ENCODE data around the gene SLC46A3.
"Not testable (repeated sequence)": the region's sequence is repeated elsewhere in the genome, so short reads cannot be mapped to it uniquely, and the experiment has no call there.

SLC46A3 gene

DNA sequence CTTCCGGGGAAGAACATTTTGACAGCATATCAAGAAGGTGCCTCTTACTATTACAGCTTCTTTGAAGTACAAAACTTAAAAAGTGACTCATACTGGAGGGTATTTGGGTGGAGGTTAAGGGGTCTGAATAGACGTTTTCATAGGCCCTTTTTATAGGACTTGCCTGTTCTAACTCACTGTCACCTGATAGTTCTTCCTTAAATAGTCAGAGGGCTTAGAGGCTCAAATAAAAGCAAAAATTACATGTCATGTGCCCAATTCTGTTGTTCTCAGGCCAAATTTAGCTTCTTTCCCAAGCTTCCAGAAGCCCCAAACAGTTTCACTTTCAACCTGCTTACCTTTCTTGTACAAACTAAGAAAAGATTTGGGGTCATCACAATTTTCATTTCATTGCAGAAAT, 16.1 kb upstream of the SLC46A3 start:
- DNase-seq (ENCODE audit: low read depth in 2 of 2, low spot score in 1 of 2): no peak

DNA sequence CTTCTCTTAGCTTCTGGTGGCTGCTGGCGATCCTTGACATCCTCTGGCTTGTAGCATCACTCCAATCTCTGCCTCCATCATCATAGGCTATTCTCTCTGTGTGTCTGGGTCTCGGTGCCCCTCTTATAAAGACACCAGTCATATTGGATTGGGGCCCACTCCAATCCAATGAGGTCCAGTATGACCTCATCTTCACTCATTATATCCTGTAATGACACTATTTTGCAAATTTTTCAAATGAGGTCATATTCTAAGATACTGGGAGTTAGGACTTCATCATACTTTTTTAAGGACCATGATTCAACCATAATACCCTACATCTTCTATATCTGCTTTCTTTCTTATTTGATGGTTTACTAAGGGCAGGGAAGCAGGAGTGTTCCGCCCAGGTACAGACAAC, 12.0 kb upstream of the SLC46A3 start:
- DNase-seq (ENCODE audit: low read depth in 2 of 2, low spot score in 1 of 2): no peak

DNA sequence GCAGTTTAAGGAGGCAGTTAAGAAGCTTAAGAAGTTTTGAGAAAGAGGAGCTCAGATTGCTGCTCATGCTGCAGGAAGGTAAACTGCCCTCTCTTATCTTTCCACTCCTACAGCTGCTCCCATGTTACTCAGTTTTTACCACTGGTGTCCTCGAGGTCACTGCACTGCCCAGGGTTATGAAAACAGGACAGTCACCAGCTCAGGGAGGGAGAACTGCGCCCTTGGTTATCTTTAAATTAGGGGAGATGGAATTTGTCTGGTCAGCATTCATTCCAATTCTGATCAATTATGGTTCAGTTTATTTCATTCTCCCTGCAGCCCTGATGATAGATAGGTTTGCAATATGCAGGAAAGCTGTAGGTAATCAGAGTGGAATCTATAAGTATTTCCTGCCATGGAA, 10.8 kb upstream of the SLC46A3 start:
- no peak for DNase-seq (ENCODE audit: low read depth in 2 of 2, low spot score in 1 of 2)

DNA sequence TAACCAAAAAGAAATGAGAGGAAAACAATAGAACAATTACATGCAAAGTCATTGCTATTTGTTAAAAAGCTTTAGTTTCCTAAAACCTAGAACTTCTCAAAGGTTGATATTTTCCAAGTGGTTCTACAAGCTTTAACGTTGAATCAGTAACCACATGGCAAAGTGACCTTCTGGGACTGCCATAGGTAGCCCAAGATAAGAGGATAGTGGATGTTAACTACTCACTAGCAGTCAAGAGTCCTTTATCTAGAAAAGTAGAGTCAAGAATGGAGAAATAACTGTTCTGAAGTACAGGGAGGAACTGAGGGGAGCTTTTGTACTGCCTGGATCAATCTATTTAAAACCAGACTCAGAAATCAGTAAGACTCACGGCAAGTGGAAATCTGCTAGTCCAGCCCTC, 9.9 kb upstream of the SLC46A3 start:
- no peak for DNase-seq (ENCODE audit: low read depth in 2 of 2, low spot score in 1 of 2)

DNA sequence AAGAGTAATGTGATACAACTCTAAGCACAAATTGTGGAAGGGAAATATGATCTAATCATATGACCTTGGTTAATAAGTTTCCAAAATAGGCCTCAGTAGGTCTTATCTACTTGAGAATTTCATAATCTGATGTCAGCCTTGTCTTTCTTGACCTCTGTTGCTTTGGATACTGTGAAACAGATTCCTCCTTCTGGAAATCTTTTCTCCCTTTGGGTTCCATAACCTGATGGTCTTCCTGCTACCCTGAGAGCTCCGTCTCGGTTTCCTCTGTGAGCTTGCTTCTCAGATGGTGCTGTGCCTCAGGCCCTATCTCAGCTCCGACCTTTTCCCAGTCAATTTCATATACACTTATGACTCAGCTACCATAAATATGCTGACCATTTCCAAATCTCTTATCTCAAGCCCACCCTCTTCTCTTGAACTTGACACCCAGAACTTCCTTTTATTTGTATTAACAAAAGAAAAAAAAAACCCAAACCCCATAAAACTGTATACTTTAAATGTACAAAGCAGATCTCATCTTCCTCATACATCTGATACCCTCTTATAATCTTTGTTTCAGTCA, 6.4 kb upstream of the SLC46A3 start:
- DNase-seq (ENCODE audit: low read depth in 2 of 2, low spot score in 1 of 2): no peak

DNA sequence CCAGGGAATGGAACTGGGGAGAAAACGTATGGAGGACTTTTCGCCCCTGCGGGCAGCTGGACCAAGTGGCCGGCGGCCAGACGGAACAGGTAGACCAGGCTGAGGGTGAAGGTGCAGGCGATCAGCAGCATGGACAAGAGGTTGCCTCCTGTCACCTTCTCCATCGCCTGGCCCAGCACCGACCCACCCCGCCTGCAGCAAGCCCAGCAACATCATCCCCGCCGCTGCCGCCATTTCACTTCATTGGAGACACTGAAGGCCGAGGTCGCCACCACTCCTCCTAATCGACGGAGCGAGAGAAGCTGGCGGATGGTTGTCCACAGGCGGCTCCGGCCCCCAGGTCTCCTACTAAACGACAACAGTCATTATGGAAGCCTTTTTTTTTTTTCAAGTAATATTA, 5.0 kb upstream of the SLC46A3 start:
- DNase-seq (ENCODE audit: low read depth in 2 of 2, low spot score in 1 of 2): no peak

DNA sequence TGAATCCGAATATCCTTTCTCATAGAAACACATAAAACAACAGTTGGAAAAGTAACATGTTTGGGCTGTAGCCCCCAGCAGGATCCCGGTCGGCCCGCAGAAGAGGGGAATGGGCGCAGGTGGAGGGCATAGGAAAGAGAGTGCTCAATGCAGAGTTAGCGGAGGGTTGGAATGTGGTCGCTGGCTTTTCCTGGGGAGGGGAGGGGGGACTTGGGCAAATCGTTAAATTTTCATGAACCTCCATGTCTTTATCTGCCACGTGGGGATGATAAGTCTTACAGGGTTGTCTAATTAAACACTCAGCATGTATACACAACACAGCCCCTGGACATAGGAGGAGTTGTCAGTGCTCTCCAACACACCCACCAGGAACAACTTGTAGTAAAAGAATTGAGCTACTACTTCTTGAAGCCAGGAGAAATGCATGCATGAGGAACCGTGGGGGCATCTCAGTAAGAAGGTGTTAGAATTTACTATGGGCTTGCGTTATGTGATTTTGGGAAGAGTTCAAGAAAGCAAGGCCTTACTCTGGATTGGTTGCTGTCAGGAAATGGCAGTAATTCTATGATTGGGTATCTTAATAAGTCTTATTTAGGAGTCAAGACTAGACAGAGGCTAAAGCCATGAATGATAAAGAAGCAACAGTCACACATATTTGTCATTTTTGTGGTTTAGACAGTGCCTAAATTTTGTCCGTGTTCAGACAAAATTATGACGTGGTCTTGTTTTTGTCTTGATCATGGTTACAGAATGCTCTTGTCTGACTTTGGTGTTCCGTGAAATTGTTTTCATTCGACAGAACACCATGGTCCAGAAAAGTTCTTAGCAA, 671 bp upstream of the SLC46A3 start:
- no peak for DNase-seq (ENCODE audit: low read depth in 2 of 2, low spot score in 1 of 2)

DNA sequence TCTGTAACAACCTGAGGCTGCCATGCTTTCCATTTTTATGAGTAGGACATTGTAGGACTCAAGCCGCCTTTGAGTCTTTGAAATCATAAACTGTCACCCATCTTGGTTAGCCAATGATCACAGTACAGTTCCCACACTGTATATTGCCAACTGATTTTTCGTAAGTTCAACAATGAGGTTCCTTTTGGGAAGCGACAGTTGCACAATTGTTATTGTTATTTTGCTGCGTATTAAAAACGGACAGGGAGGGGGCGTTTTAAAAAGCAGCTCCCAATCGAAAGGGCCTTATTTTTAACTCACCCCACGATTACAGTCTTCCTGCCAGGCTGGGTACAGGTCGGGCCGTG, 601 bp downstream of the SLC46A3 start:
- DNase-seq (ENCODE audit: low read depth in 2 of 2, low spot score in 1 of 2): no peak

DNA sequence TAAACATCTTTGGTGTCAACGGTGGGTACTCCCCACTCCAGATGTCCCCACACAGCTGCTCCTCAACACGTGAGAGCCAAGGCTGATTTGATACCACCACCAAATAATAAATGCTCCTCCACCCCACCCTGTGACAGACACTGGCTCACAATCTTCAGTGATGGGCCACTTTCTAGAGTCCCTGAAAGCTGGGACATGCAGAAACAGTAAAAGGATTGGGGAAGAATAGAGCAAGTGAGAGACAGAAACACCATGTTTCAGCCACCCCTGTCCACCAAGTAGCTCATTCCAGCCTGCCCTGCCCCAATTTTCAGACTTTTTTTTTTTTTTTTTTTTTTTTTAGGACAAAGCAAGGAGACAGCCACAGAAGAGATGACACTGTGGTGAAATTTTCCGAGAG, 1.6 kb downstream of the SLC46A3 start:
- no peak for DNase-seq (ENCODE audit: low read depth in 2 of 2, low spot score in 1 of 2)

DNA sequence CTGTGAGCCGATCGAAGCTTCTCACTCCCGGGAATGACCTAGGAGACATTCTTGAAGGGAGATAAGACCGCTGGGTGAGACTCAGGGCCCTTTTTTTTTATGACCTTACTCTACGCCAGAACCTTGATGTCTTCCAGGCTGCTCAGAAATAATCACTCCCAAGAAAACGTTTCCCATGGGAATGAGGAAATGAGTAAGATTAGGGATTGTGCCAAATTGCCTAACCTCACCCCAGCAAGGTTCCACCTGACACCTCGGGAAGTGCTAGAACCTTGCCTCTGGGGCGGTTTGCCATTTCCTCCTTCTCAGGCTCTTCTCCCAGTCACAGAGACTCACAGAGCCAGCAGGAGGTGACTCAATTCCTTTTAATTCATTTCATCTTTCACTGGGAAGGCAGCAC, 2.3 kb downstream of the SLC46A3 start:
- DNase-seq (ENCODE audit: low read depth in 2 of 2, low spot score in 1 of 2): no peak

DNA sequence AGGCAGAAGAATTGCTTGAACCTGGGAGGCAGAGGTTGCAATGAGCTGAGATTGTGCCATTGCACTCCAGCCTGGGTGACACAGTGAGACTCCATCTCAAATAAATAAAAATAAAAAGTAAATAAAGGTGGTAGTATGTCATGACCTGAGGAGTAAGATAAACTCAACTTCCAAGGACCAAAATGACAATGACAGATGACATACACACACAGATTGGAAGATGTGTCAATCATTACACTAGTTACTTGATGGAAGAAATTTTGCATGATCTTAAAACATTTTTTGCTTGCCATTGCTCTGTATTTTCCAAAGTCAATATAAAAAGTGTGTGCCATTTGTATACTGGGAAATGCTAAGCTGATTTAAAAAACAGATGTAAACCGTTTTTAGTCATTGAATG, 4.1 kb downstream of the SLC46A3 start:
- no peak for DNase-seq (ENCODE audit: low read depth in 2 of 2, low spot score in 1 of 2)

DNA sequence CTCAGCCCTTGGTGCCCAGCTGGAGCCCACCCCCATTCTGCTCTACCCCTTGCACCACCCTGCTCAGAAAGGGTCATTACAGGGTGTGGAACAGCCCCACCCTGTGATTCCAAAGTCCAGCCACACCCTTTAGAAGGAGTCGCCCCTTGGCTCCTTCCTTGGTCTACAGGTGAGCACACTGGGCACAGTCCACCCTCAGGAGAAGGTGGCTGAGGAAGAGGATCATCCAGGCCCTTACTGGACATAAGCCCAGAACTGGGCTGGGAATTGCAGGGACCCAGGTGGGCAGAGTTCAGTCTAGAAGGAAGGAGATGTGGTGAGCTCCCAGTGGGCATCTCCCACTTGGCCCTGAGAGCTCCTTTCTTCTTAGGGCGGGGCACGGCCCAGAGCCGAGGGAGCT, 8.6 kb downstream of the SLC46A3 start:
- no peak for DNase-seq (ENCODE audit: low read depth in 2 of 2, low spot score in 1 of 2)

DNA sequence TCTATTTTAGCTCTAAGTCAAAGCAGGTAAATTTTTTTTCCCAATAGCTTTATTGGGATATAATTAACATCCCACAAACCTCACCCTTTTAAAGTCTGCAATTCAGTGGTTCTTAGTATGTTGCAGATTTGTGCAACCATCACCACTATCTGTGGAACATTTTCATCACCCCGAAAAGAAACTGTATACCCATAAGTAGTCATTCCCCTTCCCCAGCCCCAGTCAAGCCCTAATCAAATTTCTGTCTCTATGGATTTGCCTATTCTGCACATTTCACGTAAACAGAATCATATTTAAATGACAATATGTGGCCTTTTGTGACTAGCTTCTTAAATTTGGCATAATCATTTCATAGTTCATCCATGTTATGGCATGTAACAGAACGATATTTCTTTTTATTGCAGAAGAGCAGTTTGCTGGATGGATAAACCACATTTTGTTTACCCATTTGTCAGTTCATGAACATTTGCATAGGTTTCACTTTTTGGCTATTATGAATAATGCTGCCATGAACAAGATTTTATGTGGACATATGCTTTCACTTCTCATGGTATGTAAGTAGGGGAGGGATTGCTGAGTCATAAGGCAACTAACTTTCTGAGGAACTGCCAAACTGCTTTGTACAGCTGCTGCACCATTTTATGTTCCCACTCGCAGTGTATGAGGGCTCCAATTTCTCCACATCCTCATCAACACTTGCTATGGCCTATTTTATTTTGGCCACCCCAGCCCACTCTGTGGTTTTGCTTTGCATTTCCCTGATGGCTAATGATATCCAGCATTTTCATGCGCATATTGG, 10.9 kb downstream of the SLC46A3 start:
- no peak for DNase-seq (ENCODE audit: low read depth in 2 of 2, low spot score in 1 of 2)

DNA sequence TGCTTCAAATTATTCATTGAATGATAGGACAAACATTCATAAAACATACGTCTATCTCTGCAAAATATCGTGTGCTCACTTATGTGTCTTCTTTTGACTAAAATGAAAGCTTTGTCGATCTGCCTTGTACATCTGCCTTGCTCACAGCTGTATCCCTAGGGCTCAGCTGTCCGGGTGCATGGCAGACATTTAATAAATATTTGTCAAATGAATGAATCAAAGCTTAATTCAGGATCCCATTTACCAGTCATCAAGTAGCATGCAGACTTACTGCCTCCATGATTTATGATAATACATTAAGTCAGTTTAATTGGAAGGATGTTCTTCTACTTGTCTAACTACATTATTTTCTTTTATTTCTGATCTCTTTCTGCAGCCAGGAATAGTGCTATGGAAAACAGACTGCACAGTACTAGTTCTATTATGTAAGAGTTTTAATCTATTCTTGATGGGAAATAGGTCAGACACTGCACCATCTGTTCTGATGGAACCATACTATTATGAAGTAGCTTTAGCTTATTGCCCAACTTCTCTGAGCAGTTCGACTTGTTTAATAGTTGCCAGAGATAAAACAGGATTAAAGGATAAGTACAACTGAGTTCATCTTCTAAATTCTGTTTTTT, 13.2 kb downstream of the SLC46A3 start:
- DNase-seq (ENCODE audit: low read depth in 2 of 2, low spot score in 1 of 2): no peak

DNA sequence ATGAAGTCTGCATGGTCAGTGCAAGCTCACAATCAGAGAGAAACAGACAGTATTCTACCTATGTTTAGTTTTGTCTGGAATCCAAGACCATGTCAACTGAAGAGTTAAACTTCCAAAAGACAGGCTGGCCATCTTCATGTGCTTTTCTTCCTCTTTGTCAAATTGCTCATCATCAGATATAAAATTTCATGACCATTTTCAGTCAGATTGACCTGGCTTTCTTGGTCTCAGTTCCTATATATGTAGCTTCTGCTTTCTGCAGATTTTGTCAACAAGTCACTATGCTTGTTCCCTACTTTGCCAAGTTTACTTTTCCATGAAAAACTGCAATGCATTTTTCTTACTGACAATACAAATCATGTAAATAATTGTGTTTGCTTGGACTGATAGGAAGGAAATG, 13.9 kb downstream of the SLC46A3 start:
- DNase-seq (ENCODE audit: low read depth in 2 of 2, low spot score in 1 of 2): no peak

DNA sequence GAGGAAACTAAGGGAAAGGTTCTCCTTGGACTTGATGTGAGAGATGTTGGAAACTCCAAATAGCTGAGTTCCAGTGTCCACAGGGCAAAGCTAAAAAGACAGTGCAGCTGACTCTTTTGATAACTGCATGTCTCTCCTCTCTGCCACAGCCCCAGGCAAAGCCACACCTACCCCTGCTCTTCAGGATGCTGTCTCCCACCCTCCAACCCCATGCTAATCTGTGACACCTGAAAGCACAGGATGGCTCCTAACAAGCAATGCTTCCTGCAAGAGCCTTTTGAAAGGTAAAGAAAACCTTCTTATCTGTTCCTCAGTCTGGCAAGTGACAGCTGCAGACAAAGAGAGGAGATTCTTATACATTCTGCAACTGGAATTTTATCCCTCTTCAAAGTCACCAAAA, 14.5 kb downstream of the SLC46A3 start:
- DNase-seq (ENCODE audit: low read depth in 2 of 2, low spot score in 1 of 2): no peak

DNA sequence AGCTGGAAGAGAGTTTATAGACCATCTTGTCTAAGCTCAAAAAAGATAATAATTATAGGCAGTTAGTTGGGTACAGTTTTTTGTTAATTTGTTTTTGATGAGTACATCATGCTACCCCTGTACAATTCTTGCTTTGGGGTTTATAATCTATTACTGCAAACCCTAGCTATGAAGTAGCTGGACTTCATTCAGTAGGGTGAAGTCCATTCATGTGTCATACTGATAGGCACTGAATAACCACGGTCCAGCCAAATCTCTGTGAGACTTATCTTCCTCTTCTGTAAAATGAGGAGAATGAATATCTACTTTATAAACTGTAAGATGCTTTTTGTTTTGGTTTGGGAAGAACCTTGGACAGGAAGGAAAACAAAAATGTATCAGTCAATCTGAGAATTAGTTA, 19.5 kb downstream of the SLC46A3 start:
- DNase-seq (ENCODE audit: low read depth in 2 of 2, low spot score in 1 of 2): no peak

DNA sequence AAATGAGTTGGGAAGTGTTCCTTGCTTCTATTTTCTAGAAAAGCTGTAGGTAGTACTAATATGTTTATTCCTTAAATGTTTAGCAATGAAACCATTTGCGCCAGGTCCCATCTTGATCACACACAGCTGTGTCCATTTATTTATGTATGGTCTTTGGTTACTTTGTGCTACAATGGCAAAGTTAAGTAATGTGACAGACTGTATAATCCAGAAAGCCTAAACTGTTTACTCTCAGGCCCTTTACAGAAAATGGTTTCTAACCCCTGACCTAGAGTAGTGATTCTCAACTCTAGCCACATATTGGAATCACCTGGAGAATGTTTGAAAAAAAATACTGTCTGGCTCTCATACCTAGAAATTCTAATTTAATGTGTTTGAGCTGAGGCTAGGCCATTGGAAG, 21.3 kb downstream of the SLC46A3 start:
- no peak for DNase-seq (ENCODE audit: low read depth in 2 of 2, low spot score in 1 of 2)

DNA sequence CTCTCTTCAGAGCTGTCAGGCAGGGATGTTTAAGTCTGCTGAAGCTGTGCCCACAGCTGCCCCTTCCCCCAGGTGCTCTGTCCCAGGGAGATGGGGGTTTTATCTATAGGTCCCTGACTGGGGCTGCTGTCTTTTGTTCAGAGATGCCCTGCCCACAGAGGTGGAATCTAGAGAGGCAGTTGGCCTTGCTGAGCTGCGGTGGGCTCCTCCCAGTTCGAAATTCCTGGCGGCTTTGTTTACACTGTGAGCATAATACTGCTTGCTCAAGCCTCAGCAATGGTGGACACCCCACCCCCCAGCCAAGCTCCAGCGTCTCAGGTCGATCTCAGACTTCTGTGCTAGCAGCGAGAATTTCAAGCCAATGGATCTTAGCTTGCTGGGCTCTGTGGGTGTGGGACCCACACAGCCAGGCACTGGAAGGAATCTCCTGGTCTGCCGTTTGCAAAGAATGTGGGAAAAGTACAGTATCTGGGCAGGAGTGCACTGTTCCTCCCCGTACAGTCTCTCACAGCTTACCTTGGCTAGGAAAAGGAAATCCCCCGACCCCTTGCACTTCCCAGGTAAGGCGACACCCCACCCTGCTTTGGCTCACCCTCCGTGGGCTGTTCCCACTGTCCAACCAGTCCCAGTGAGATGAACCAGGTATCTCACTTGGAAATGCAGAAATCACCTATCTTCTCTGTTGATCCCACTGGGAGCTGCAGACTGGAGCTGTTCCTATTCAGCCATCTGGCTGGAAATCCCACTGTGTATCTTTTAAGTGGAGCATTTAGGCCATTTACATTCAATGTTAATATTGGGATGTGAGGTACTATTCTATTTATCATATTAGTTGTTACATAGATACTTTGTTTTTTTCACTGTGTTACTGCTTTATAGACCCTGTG, 24.9 kb downstream of the SLC46A3 start:
- DNase-seq (ENCODE audit: low read depth in 2 of 2, low spot score in 1 of 2): not testable (repeated sequence)

DNA sequence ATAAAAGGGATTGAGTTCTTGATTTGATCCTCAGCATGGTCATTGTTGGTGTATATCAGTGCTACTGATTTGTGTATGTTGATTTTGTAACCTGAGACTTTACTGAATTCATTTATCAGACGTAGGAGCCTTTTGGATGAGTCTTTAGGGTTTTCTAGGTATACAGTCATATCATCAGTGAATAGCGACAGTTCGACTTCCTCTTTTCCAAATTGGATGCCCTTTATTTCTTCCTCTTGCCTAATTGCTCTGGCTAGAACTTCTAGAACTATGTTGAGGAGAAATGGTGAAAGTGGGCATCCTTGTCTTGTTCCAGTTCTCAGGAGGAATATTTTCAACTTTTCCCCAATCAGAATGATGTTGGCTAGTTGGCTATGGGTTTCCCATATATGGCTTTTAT, 32.9 kb downstream of the SLC46A3 start:
- no peak for DNase-seq (ENCODE audit: low read depth in 2 of 2, low spot score in 1 of 2)

DNA sequence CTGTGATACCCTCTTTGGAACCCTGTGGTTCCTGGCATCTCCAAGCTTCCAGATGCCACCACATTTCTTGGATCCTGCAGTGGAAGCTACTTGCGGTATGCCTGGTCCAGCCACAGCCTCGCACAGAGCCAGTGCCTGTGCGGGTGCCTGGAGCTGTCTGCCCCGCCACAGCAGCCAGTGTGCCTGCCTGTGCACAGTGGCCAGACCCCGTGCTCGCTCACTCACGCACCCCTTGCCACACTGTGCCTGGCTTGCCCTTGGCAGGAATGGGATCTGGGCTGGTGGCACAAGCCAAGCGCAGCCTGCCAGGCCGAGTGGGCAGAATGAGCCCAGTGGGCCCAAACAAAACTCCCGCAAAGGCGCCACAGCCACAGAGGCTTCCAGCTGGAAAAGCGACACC, 33.7 kb downstream of the SLC46A3 start:
- DNase-seq (ENCODE audit: low read depth in 2 of 2, low spot score in 1 of 2): no peak

Measured in stimulated activated CD8-positive, alpha-beta memory T cell treated with anti-CD3 and anti-CD28 coated beads, Interleukin-4, amount 100 ng/mL, for 4 hours (primary cell).